Activated CD4-positive, alpha-beta T cell treated with anti-CD3 and anti-CD28 coated beads, Interleukin-2, amount 10 ng/mL, durations not matched to agents 24 days and 14 days (primary cell): ENCODE data around the gene DLG2. TPM values are rescaled to one million over a fixed set of nuclear protein-coding genes. Genes with fewer than 3 reads are reported as not detected.

ENCODE experiments used
- DNase-seq: peaks from one replicate; pipeline ENCODE4 v3.0.0; 2022
- H3K27ac Mint-ChIP-seq: one replicate; pipeline ENCODE4 v1.8.0; 2022; ENCODE audit warnings: mild to moderate bottlenecking, mixed read lengths
- H3K27me3 Mint-ChIP-seq: one replicate; pipeline ENCODE4 v1.8.0; 2022; ENCODE audit warnings: mixed read lengths
- H3K36me3 Mint-ChIP-seq: one replicate; pipeline ENCODE4 v1.8.0; 2022; ENCODE audit warnings: low read depth, mild to moderate bottlenecking, mixed read lengths
- H3K4me1 Mint-ChIP-seq: one replicate; pipeline ENCODE4 v1.8.0; 2021; ENCODE audit warnings: mixed read lengths
- H3K4me3 Mint-ChIP-seq: one replicate; pipeline ENCODE4 v1.8.0; 2022; ENCODE audit warnings: mild to moderate bottlenecking, moderate library complexity, mixed read lengths
- H3K9me3 Mint-ChIP-seq: one replicate; pipeline ENCODE4 v1.8.0; 2021; ENCODE audit warnings: mixed read lengths
- intact Hi-C: fragments of 100-400 bp; cut with micrococcal nuclease; formaldehyde crosslinking; loops from one replicate; pipeline ENCODE4 v1.15.1; 2023
- total RNA-seq: library from RNA; stranded (reverse); gene quantifications from 2 replicates; pipeline ENCODE4 v1.2.3, GENCODE V29; 2022

The DLG2 gene
- total RNA-seq, 1 donor from 2014 or later: 1.0 TPM

DNA sequence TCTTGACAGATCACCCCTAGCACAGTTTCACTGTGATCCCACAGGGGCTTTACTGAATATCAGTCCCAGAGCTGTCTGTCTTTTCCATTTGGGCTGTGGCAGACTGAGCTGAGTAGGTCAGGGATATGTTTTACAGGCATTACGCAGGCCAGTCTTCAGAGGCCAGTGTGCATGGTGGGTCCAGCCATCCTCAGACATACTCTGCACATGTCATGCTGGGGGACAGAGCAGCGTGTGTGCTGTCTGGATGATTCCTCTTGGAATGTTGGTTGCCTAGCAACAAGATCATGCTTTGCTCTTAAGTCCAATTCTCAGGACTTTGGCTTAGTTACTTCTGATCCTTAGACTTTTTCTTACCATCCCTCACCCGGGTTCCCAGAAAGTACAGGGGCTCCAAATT lies 736.5 kb downstream of the DLG2 start:
- H3K4me3 Mint-ChIP-seq: no peak overlapping the region
- DNase-seq: no peak
- H3K27me3 Mint-ChIP-seq: no peaks in the 10 kb centered on the region
- no peaks in the 10 kb centered on the region for H3K4me1 Mint-ChIP-seq
- H3K36me3 Mint-ChIP-seq: no peaks in the 10 kb centered on the region
- H3K9me3 Mint-ChIP-seq: peaks cover 3% of the 10 kb centered on the region
- H3K27ac Mint-ChIP-seq: no peak overlapping the region
- intact Hi-C loops: no loop called here

DNA sequence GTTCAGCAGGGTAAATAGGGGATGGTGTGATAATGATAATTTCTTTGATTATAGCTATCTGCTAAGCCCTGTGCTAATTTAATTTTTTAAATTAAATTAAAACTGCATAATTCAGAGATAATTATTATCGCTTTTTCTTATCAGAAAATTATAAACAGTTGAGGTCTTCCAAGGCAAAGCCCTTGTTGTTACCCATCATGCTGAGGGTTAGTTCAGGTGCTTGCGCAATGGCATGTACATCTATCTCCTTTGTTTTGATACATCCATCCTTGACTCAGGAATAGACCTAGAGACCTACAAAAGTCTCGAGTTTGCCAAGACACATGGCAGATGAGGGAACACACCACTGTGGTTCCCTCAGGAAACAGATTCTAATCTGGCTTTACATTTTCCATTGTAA lies 737.6 kb downstream of the DLG2 start:
- Mint-ChIP-seq H3K27me3 (no peaks in the 10 kb centered on the region), H3K4me1 (no peaks in the 10 kb centered on the region), H3K4me3 (no peak overlapping the region), H3K9me3 (peaks cover 3% of the 10 kb centered on the region), H3K27ac (no peak overlapping the region), H3K36me3 (no peaks in the 10 kb centered on the region)
- no peak for DNase-seq
- intact Hi-C loops: no loop called here

DNA sequence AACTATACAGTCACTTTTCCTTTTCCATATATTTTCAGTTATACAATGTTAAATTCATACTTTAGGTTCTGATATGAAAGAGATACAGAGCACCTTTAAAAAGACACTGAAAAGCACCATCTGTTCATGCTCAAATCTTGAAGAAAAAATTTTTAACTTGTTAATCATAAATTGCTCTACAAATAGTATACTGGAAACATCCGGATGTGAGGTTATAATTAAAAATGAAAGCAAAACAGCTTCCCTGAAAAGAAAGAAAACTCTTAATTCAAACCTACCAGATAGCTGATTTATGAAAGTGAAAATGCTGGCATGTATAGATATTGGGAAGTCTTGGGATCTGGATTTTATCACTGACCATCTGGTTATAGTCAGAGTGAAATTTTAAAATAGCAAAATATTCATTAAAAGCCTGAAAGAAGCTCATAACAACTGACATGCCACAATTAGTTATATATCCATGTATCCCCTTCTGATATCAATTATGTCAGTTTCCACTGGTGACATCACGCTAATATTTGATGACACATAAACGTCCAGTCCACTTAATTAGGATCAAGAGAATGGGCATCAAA lies 740.0 kb downstream of the DLG2 start:
- Mint-ChIP-seq H3K27me3 (no peaks in the 10 kb centered on the region), H3K36me3 (no peaks in the 10 kb centered on the region), H3K9me3 (no peaks in the 10 kb centered on the region), H3K27ac (no peak overlapping the region), H3K4me3 (no peak overlapping the region), H3K4me1 (no peaks in the 10 kb centered on the region)
- intact Hi-C loops: no loop called here
- no peak for DNase-seq

DNA sequence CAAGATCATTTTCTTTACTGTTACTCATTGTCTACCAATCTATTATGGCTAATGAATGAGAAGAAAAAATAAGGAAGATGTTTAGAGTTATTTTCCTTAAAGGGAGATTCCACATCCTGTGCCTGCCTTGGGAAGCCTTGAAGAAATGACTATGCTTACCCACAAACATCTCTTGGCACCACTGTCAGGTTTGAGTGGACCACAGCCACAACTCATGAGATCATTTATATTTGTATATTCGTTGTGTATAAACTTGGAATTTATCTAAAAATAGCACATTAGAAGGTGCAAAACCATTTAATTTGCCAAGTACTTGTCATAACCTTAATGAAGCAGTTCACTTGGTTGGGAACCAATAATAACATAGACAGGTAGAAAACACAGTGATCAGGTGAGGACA lies 740.8 kb downstream of the DLG2 start:
- no peaks in the 10 kb centered on the region for H3K36me3 Mint-ChIP-seq

DNA sequence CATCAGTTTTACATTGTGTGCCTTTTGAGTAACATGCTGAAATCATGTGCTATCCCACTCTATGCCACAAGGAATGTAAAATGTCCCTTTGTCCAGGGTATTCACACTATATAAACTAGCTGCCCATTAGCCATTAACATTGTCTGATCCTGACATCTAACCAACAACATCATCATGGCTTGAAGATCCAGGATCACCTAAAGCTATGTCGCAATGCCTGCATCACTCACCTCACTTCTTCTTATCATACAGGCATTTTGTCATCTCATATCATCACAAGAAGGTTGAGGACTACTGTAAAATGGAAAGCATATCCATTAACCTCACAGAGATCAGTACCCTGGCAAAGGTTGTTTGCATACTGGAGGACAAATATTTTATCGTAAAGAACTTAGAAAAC lies 742.3 kb downstream of the DLG2 start:
- Mint-ChIP-seq H3K27me3 (no peaks in the 10 kb centered on the region), H3K4me3 (no peak overlapping the region), H3K36me3 (no peaks in the 10 kb centered on the region), H3K9me3 (no peaks in the 10 kb centered on the region), H3K4me1 (no peaks in the 10 kb centered on the region), H3K27ac (no peak overlapping the region)
- intact Hi-C loops: no loop called here
- no peak for DNase-seq

More for the DNA sequence above, 740.8 kb downstream of the DLG2 start:
- no peak overlapping the region for H3K27ac Mint-ChIP-seq
- intact Hi-C loops: no loop called here
- DNase-seq: no peak
- H3K9me3 Mint-ChIP-seq: no peaks in the 10 kb centered on the region
- H3K4me3 Mint-ChIP-seq: no peak overlapping the region
- H3K4me1 Mint-ChIP-seq: no peaks in the 10 kb centered on the region
- no peaks in the 10 kb centered on the region for H3K27me3 Mint-ChIP-seq

DNA sequence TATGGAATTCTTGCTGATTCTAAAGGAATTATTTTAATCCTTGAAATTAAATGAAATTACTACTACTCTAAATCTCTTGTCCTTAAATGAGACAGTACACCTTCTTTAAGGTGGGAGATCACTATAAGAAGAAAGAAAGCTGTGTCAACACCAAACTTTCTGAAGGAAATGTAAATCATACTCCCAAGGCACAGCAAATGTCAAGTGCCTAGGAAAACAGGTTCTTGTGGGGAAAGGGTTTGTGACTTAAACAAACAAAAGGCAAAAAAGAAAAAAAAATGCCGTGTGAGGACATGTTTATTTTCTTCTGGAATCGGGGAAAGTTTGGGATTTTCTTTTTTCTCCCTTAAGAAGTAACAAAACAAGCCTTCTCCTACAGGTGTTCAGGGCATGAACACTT lies 745.1 kb downstream of the DLG2 start:
- intact Hi-C loops: no loop called here
- no peak overlapping the region for H3K27ac Mint-ChIP-seq
- no peak overlapping the region for H3K4me3 Mint-ChIP-seq
- no peaks in the 10 kb centered on the region for H3K4me1 Mint-ChIP-seq
- no peaks in the 10 kb centered on the region for H3K36me3 Mint-ChIP-seq
- H3K9me3 Mint-ChIP-seq: peaks cover under 1% of the 10 kb centered on the region
- DNase-seq: no peak
- H3K27me3 Mint-ChIP-seq: no peaks in the 10 kb centered on the region

DNA sequence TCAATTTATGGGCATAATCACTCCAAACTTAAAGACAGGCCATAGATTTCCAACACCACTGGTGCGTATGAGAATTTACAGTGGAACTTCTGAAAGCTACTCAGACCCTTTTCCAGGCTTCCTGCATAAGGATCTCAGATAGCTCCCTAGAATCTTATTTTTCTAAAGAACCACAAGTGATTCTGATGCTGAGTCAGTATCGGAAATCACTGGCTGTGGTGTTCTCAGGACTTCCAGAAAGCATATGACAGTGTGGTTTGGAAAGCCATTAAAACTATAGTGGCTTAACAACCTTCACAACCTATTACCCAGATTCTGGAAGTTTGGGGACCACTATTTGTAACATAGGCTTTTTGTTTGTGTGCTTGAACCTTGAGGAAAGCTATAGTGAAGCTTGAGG lies 756.0 kb downstream of the DLG2 start:
- Mint-ChIP-seq H3K27ac (no peak overlapping the region), H3K27me3 (no peaks in the 10 kb centered on the region), H3K36me3 (no peaks in the 10 kb centered on the region), H3K4me3 (no peak overlapping the region), H3K9me3 (peaks cover 2% of the 10 kb centered on the region), H3K4me1 (no peaks in the 10 kb centered on the region)
- intact Hi-C loops: no loop called here
- no peak for DNase-seq

DNA sequence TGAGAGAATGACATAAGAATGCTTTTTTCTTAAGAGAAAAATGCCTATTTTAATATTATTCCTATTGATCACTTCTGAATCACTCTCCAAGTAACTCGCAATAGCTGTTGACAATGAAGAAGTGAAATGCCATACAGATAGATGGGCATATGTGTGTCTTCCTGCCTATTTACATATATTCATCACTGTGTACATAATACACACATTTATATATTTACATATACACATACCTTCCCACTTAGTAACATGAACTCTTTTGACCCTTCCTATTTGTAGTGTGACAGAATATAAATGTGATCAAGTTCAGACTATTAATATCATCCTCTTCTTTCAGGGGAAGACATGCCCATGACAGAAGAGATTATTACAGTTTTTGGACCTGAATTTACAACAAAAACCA lies 756.7 kb downstream of the DLG2 start:
- no peaks in the 10 kb centered on the region for H3K27me3 Mint-ChIP-seq
- no peaks in the 10 kb centered on the region for H3K4me1 Mint-ChIP-seq
- H3K4me3 Mint-ChIP-seq: no peak overlapping the region
- H3K9me3 Mint-ChIP-seq: peaks cover 6% of the 10 kb centered on the region
- H3K27ac Mint-ChIP-seq: no peak overlapping the region
- no peak for DNase-seq
- no peaks in the 10 kb centered on the region for H3K36me3 Mint-ChIP-seq
- intact Hi-C loops: no loop called here

DNA sequence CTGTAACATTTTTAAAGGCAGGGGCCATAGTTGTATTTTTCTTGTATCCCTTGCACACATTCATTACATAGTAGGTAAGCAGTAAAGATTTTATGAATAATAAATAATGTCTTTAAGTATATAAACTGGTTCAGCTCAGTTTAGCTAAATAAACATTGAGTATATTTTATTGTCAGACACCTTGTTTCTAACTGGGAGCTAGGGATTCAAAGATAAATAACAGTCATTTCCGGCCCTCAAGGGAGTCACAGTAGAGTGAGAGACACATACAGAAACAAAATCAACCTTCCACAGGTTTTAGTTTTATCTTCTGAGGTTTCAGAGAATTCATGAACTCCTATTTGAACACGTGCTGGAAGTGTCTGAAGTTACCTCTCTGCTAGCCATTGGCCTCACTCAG lies 760.2 kb downstream of the DLG2 start:
- Mint-ChIP-seq H3K9me3 (peaks cover 6% of the 10 kb centered on the region), H3K4me3 (no peak overlapping the region), H3K4me1 (no peaks in the 10 kb centered on the region), H3K27ac (no peak overlapping the region), H3K36me3 (no peaks in the 10 kb centered on the region), H3K27me3 (no peaks in the 10 kb centered on the region)
- DNase-seq: no peak
- intact Hi-C loops: no loop called here

DNA sequence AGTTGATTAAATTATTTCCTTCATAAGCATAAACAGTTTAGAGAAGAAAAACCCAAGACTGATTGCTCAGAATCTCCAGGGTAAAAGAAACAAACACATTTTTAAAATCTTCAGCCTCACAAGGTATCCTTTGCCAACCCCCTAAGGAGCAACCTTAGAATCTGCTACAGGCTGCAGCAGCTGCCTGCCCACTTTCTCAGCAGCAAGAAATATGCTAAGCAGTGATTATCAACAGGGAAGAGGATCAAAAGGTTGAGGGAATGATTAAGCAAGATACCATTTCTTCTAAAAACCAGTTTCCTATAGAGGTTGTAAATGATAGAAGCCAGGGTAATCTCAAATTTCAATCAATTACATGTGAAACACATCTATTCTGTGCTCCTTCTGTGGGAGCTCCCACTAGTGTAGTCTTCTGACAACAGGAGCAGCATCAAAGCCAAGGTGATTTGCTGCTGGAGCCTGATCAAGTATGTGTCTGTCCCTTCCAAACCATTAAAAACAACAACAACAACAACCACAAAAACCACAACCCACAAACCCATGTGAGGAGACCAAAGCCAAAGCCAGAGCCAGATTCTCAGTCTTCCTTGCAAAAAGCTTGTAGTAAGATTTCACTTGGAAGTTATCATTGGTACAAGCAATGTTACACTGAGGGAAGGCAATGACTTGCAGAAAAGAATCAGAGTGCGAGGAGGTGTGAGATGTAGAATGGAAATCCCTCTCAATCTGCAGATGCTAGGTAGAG lies 761.2 kb downstream of the DLG2 start:
- no peak overlapping the region for H3K27ac Mint-ChIP-seq
- no peaks in the 10 kb centered on the region for H3K4me1 Mint-ChIP-seq
- intact Hi-C loops: no loop called here
- peaks cover 6% of the 10 kb centered on the region for H3K9me3 Mint-ChIP-seq
- no peak overlapping the region for H3K4me3 Mint-ChIP-seq
- no peaks in the 10 kb centered on the region for H3K36me3 Mint-ChIP-seq
- no peaks in the 10 kb centered on the region for H3K27me3 Mint-ChIP-seq
- no peak for DNase-seq

DNA sequence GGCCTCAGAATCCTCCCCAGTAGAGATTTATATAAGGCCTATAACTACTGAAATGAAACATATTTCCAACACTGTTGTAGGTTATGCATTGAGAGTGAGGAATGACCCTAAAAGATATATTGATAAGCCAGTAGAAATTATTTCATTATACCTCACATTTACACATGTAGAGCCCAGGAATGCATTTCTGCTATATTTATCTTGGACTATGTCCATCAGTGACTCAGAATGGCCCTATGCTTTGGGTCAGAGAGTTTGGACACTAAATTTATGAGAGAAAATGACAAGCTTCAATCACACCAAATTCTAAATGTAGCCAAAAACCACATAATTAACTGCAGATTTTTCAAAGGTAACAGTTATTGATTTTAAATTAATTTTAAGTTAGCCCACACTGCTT lies 761.9 kb downstream of the DLG2 start:
- H3K27ac Mint-ChIP-seq: no peak overlapping the region
- intact Hi-C loops: no loop called here
- DNase-seq: no peak

DNA sequence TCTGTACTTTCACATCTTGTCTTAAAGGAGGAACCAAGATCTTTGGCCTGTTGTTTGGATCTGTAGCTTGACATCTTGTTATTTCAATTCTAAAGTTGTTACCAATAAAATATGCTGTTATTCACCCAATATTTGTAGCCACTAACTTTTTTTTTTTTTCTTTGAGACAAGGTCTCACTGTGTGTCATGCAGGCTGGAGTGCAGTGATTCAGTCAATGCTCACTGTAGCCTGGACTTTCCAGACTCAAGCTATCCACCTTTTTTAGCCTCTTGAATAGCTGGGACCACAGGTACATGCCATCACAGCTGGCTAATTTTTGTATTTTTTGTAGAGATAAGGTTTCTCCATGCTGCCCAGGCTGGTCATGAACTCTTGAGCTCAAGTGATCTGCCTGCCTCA lies 769.4 kb downstream of the DLG2 start:
- Mint-ChIP-seq H3K27me3 (no peaks in the 10 kb centered on the region), H3K27ac (no peak overlapping the region), H3K36me3 (no peaks in the 10 kb centered on the region), H3K4me1 (no peaks in the 10 kb centered on the region), H3K9me3 (no peaks in the 10 kb centered on the region), H3K4me3 (no peak overlapping the region)
- intact Hi-C loops: no loop called here
- DNase-seq: no peak

More for the DNA sequence above, 761.9 kb downstream of the DLG2 start:
- no peak overlapping the region for H3K4me3 Mint-ChIP-seq
- H3K27me3 Mint-ChIP-seq: no peaks in the 10 kb centered on the region
- H3K36me3 Mint-ChIP-seq: no peaks in the 10 kb centered on the region
- H3K4me1 Mint-ChIP-seq: no peaks in the 10 kb centered on the region
- H3K9me3 Mint-ChIP-seq: peaks cover 6% of the 10 kb centered on the region

DNA sequence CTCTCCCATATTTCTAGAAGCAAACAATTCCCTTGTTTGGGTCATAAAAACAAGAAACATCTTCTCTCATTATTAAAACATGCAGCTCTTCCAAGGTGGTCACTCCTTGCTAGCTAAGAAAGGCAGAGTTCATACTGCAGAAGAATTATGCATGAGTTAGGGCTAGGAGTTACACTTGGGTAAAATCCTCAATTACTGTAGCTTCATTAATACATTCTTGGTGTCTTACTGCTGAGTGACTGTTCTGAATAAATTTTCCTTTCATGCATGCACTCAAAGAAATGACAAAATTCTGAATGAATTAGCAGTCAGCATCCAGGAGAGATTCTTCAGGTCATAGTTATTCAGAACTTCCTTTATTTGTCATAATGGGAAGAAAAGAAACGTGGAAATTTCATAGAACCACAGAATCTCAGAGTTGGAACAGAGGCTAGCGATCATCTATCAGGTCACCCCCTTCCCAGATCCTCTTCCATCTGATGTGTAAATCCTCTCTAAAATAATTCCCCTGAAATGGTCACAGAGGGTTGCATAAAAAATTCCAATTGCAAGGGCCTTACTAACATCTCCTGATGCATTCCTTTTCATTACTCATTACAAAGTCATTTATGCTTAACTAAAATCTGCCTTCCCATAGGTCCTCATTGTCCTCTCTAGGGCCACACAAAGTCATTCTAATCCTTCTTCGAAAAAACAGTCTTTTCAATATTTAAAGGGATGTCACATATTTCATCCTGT lies 771.5 kb downstream of the DLG2 start:
- no peak for DNase-seq
- H3K27me3 Mint-ChIP-seq: no peaks in the 10 kb centered on the region
- H3K4me1 Mint-ChIP-seq: no peaks in the 10 kb centered on the region
- intact Hi-C loops: no loop called here
- no peak overlapping the region for H3K27ac Mint-ChIP-seq
- H3K4me3 Mint-ChIP-seq: no peak overlapping the region
- no peaks in the 10 kb centered on the region for H3K9me3 Mint-ChIP-seq
- H3K36me3 Mint-ChIP-seq: no peaks in the 10 kb centered on the region

DNA sequence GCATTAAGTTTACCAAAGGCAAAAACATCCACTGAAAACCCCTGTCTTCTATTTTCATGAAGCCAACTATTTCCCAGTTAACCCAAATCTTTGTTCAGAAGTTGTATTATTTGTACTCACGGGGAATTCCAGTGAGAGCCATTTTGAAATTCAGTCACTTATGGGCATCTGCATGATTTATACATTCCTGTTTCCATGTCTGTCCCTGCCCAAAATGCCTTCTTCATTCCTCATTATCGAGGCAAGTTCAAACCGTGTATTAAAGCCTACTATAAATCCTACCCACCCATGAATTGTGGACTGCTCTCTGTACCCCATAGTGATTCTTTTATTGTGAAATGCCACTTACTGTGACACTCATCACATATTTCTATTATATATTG lies 772.7 kb downstream of the DLG2 start:
- intact Hi-C loops: no loop called here
- Mint-ChIP-seq H3K27ac (no peak overlapping the region), H3K4me3 (no peak overlapping the region), H3K27me3 (no peaks in the 10 kb centered on the region), H3K4me1 (no peaks in the 10 kb centered on the region), H3K9me3 (no peaks in the 10 kb centered on the region), H3K36me3 (no peaks in the 10 kb centered on the region)
- DNase-seq: no peak
